MCF 10A (cell line): ENCODE measurements around the gene KRT12. TPM values are rescaled to one million over a fixed set of nuclear protein-coding genes. Genes with fewer than 3 reads are reported as not detected.
A peak's percentile ranks its signal among the peaks of the same experiment; 100 is the strongest.

Experiments used
- BruUV-seq: library from RNA; stranded (reverse); fragments of 400-500 nt; replicated peaks from 2 replicates; lab custom pipeline; 2021; lab: Mats Ljungman, UMichigan
- CTCF ChIA-PET: fragments of 300-600 bp; sonication (Branson Sonifier 250); formaldehyde crosslinking; extraction: SDS; loops from one replicate; lab custom pipeline; 2021; ENCODE audit warnings: antibody characterized with exemption, inconsistent platforms; lab: Yijun Ruan, JAX
- POLR2A ChIA-PET: fragments of 300-600, 350-650 bp; sonication (Branson Sonifier 250); formaldehyde crosslinking; extraction: SDS; loops from one replicate; lab custom pipeline; 2020; ENCODE audit warnings: antibody characterized with exemption, inconsistent platforms; lab: Yijun Ruan, JAX
- DNase-seq: peaks from one replicate; pipeline ENCODE4 v3.0.0-alpha.2; 2018; ENCODE audit not compliant: unreplicated experiment
- H3K27ac Mint-ChIP-seq: one replicate; pipeline ENCODE4 v1.8.0; 2022; ENCODE audit warnings: mild to moderate bottlenecking, low read depth, mixed read lengths; ENCODE audit not compliant: unreplicated experiment
- H3K27me3 Mint-ChIP-seq: one replicate; pipeline ENCODE4 v1.8.0; 2022; ENCODE audit warnings: mixed read lengths; ENCODE audit not compliant: insufficient read depth, unreplicated experiment
- H3K36me3 Mint-ChIP-seq: one replicate; pipeline ENCODE4 v1.8.0; 2022; ENCODE audit warnings: mild to moderate bottlenecking, moderate library complexity, mixed read lengths; ENCODE audit not compliant: insufficient read depth, unreplicated experiment
- H3K4me1 Mint-ChIP-seq: one replicate; pipeline ENCODE4 v1.8.0; 2022; ENCODE audit warnings: mixed read lengths; ENCODE audit not compliant: insufficient read depth, unreplicated experiment
- H3K4me3 Mint-ChIP-seq: one replicate; pipeline ENCODE4 v1.8.0; 2022; ENCODE audit warnings: mild to moderate bottlenecking, moderate library complexity, mixed read lengths; ENCODE audit not compliant: unreplicated experiment
- H3K9me3 Mint-ChIP-seq: one replicate; pipeline ENCODE4 v1.8.0; 2022; ENCODE audit warnings: mixed read lengths; ENCODE audit not compliant: unreplicated experiment
- CTCF ChIP-seq: fragments of 200-600 bp; IDR thresholded peaks from one replicate; pipeline ENCODE4 v1.8.0; 2022; ENCODE audit warnings: antibody characterized with exemption, mild to moderate bottlenecking; ENCODE audit not compliant: unreplicated experiment
- intact Hi-C: fragments of 100-400 bp; cut with micrococcal nuclease; formaldehyde crosslinking; loops from 2 replicates; pipeline ENCODE4 v1.14.1; 2022
- total RNA-seq: library from RNA; stranded (reverse); gene quantifications from 2 replicates; pipeline ENCODE4 v1.2.3, GENCODE V29; 2022

Gene KRT12
- total RNA-seq, 1 experiment from 2014 or later = not detected

GRCh38 chr17:40819528-40820125 lies 47.4 kb downstream of the KRT12 start:
- peak; percentile 23 for DNase-seq
- Mint-ChIP-seq H3K27ac (peak overlapping the region; percentile 95), H3K36me3 (peaks cover 49% of the 10 kb centered on the region), H3K4me3 (peak overlapping the region; percentile 83), H3K27me3 (no peaks in the 10 kb centered on the region), H3K4me1 (peaks cover 24% of the 10 kb centered on the region), H3K9me3 (no peaks in the 10 kb centered on the region)
- ChIA-PET POLR2A (interaction anchor here (0.5 to 6.3 kb wide), 29 partner anchors 8 to 870 kb away, joined by 3 to 235 read pairs (median 5); partner anchors contain the start of genes EIF1, KRT15, KRT17 and SMARCE1), CTCF (interaction anchor here (0.6 to 1.1 kb wide), 4 partner anchors 37 to 868 kb away, joined by 3 to 4 read pairs (median 4); no protein-coding TSS in a partner anchor)
- BruUV-seq = no TSS peak
- intact Hi-C loops = loop anchor here (1.0 kb wide), 1 partner anchor 35 kb away; no protein-coding TSS in a partner anchor
- no peak for TF ChIP-seq CTCF

- Mint-ChIP-seq H3K27me3 (no peaks in the 10 kb centered on the region), H3K27ac (peak overlapping the region; percentile 95), H3K4me3 (peak overlapping the region; percentile 83), H3K36me3 (peaks cover 49% of the 10 kb centered on the region), H3K4me1 (peaks cover 28% of the 10 kb centered on the region), H3K9me3 (no peaks in the 10 kb centered on the region)
- TF ChIP-seq CTCF = no peak
- TSS peak; percentile 85 for BruUV-seq
- ChIA-PET POLR2A (interaction anchor here (0.5 to 6.3 kb wide), 43 partner anchors 8 to 1671 kb away, joined by 3 to 235 read pairs (median 4); partner anchors contain the start of genes EIF1, KRT15, KRT17 and SMARCE1), CTCF (interaction anchor here (0.6 to 1.1 kb wide), 7 partner anchors 8 to 854 kb away, joined by 3 to 4 read pairs (median 3); no protein-coding TSS in a partner anchor)
- DNase-seq = peak; percentile 69
- intact Hi-C loops = loop anchor here (1.0 kb wide), 1 partner anchor 35 kb away; no protein-coding TSS in a partner anchor
Observed at GRCh38 chr17:40818733-40819527, 48.1 kb downstream of the KRT12 start.

- no peaks in the 10 kb centered on the region for H3K27me3 Mint-ChIP-seq
- H3K36me3 Mint-ChIP-seq = peaks cover 49% of the 10 kb centered on the region
- TF ChIP-seq CTCF = no peak
- TSS peak; percentile 96 for BruUV-seq
- no peak for DNase-seq
- ChIA-PET CTCF (interaction anchor here (0.6 to 0.8 kb wide), 5 partner anchors 9 to 325 kb away, joined by 3 read pairs; no protein-coding TSS in a partner anchor), POLR2A (interaction anchor here (0.6 to 6.3 kb wide), 28 partner anchors 7 to 1671 kb away, joined by 3 to 235 read pairs (median 5); partner anchors contain the start of genes EIF1, KRT15, KRT17 and SMARCE1)
- H3K9me3 Mint-ChIP-seq = no peaks in the 10 kb centered on the region
- intact Hi-C loops = no loop called here
- peak overlapping the region; percentile 83 for H3K4me3 Mint-ChIP-seq
- H3K4me1 Mint-ChIP-seq = peaks cover 33% of the 10 kb centered on the region
- peak overlapping the region; percentile 95 for H3K27ac Mint-ChIP-seq
Observed at GRCh38 chr17:40818343-40818732, 48.7 kb downstream of the KRT12 start.
